Trophoblast cell (in vitro differentiated cells and primary cell): Measurements from ENCODE around the gene RANGAP1.

Experiments used
- DNase-seq, 2 donors: peaks; one replicate each; pipeline ENCODE4 v3.0.0-alpha.2; 2016
- H2AFZ ChIP-seq: 2 replicates; pipeline ENCODE4 v1.6.1; 2013; ENCODE audit warnings: low read length, moderate library complexity, mild to moderate bottlenecking; ENCODE audit not compliant: insufficient read depth, poor library complexity
- H2AK5ac ChIP-seq: 2 replicates; pipeline ENCODE4 v1.6.1; 2013; ENCODE audit warnings: mild to moderate bottlenecking, low read length
- H2BK120ac ChIP-seq: 2 replicates; pipeline ENCODE4 v1.6.1; 2013; ENCODE audit warnings: low read length, mild to moderate bottlenecking, moderate library complexity; ENCODE audit not compliant: insufficient read depth, poor library complexity
- H2BK12ac ChIP-seq: 2 replicates; pipeline ENCODE4 v1.6.1; 2013; ENCODE audit warnings: mild to moderate bottlenecking, low read length, moderate library complexity
- H2BK5ac ChIP-seq: 2 replicates; pipeline ENCODE4 v1.6.1; 2013; ENCODE audit warnings: low read length, low read depth, moderate library complexity, mild to moderate bottlenecking; ENCODE audit not compliant: poor library complexity
- H3K14ac ChIP-seq: 2 replicates; pipeline ENCODE4 v1.6.1; 2013; ENCODE audit warnings: mild to moderate bottlenecking, low read length
- H3K18ac ChIP-seq: 2 replicates; pipeline ENCODE4 v1.6.1; 2013; ENCODE audit warnings: mild to moderate bottlenecking, low read length
- H3K23ac ChIP-seq: 2 replicates; pipeline ENCODE4 v1.6.1; 2013; ENCODE audit warnings: low read length
- H3K27ac ChIP-seq: 2 replicates; pipeline ENCODE4 v1.5.1; 2013; ENCODE audit warnings: low read depth, mild to moderate bottlenecking, inconsistent platforms, low read length, moderate library complexity
- H3K27me3 ChIP-seq: 2 replicates; pipeline ENCODE4 v1.6.1; 2013; ENCODE audit warnings: inconsistent platforms, mild to moderate bottlenecking, low read length, moderate library complexity; ENCODE audit not compliant: insufficient read depth
- H3K36me3 ChIP-seq, 2 experiments: 1 replicate in 1 of 2; 2 replicates in 1 of 2; pipeline ENCODE4 v1.6.1; 2013; ENCODE audit warnings: low read length in 2 of 2, mild to moderate bottlenecking in 2 of 2, moderate library complexity in 1 of 2; ENCODE audit not compliant: insufficient read depth in 2 of 2, control insufficient read depth in 1 of 2
- H3K4ac ChIP-seq: 2 replicates; pipeline ENCODE4 v1.6.1; 2013; ENCODE audit warnings: low read depth, mild to moderate bottlenecking, low read length, moderate library complexity
- H3K4me1 ChIP-seq, 2 experiments: 1 replicate in 1 of 2; 2 replicates in 1 of 2; pipeline ENCODE4 v1.6.1; 2013; ENCODE audit warnings: low read length in 2 of 2, mild to moderate bottlenecking in 2 of 2, moderate library complexity in 1 of 2; ENCODE audit not compliant: insufficient read depth in 2 of 2, control insufficient read depth in 1 of 2
- H3K4me2 ChIP-seq: 2 replicates; pipeline ENCODE4 v1.6.1; 2013; ENCODE audit warnings: inconsistent platforms, mild to moderate bottlenecking, low read length, moderate library complexity
- H3K4me3 ChIP-seq: 2 replicates; pipeline ENCODE4 v1.5.1; 2013; ENCODE audit warnings: mild to moderate bottlenecking, low read depth, low read length, inconsistent platforms
- H3K79me1 ChIP-seq: one replicate; pipeline ENCODE4 v1.6.1; 2013; ENCODE audit warnings: low read length
- H3K79me2 ChIP-seq: 2 replicates; pipeline ENCODE4 v1.6.1; 2013; ENCODE audit warnings: low read length, mild to moderate bottlenecking; ENCODE audit not compliant: control insufficient read depth, insufficient read depth, poor library complexity
- H3K9ac ChIP-seq: 2 replicates; pipeline ENCODE4 v1.6.1; 2013; ENCODE audit warnings: mild to moderate bottlenecking, low read length
- H3K9me3 ChIP-seq: 2 replicates; pipeline ENCODE4 v1.6.1; 2013; ENCODE audit warnings: low read depth, mild to moderate bottlenecking, control low read depth, inconsistent platforms, low read length; ENCODE audit not compliant: insufficient read depth
- H4K12ac ChIP-seq: 2 replicates; pipeline ENCODE4 v1.6.1; 2013; ENCODE audit warnings: low read depth, mild to moderate bottlenecking, low read length, moderate library complexity
- H4K8ac ChIP-seq: 2 replicates; pipeline ENCODE4 v1.6.1; 2013; ENCODE audit warnings: low read depth, mild to moderate bottlenecking, low read length, moderate library complexity
- H4K91ac ChIP-seq: one replicate; pipeline ENCODE4 v1.6.1; 2013; ENCODE audit warnings: low read depth, mild to moderate bottlenecking, low read length, moderate library complexity
- WGBS: extraction: QIAGEN DNeasy Blood & Tissue Kit; methylation state at CpG from one replicate; pipeline ENCODE4 v1.1.7; 2013; ENCODE audit warnings: missing lambda C conversion rate; ENCODE audit not compliant: insufficient read length, insufficient coverage; ENCODE audit errors: extremely low coverage; 5-methylcytosine and 5-hydroxymethylcytosine counted together

Gene RANGAP1

DNA sequence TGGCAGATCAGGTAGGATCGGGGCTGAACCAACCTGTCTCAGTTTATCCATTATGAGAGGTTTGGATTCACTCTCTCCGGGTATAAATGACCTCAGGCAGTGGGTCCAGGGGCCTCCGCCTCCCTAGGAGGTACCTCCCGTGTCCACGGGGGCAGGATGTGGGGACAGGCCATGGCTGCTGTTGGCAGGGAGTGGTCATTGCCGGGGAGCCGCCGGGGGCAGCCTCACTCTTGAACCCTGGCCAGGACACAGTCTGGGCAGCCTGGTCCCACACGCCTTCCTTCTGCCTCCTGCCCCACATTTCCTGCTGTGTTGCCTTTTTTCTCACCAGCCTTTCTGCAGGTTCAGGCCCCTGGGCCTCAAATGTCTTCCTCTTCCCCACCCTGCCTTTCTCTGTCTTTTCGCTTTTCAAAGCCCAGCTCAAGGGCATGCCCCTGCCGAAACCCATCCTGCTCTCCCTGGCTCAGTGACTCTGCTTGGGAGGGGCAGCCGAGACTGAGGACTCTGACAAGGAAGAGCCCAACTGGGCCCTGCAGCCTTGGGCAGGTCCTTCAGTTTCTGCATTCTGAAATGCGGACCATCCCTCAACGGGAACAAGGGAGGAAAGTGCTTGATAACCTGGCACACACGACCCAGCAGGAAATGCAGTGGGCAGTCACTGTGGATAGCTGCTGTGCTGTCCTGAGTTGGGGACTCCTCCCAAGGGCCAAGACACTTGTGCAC lies 46.4 kb upstream of the RANGAP1 start:
- H4K91ac ChIP-seq = no peak overlapping the region
- H3K18ac ChIP-seq = peak overlapping the region; percentile 11
- H2BK5ac ChIP-seq = no peak overlapping the region
- peak overlapping the region; percentile 1 for H3K14ac ChIP-seq
- no peak overlapping the region for H3K4me3 ChIP-seq
- no peak overlapping the region for H2BK120ac ChIP-seq
- H3K9ac ChIP-seq = no peak overlapping the region
- WGBS = no CpG with 5 or more reads among the region's 15 CpGs
- H3K79me2 ChIP-seq = no peaks in the 10 kb centered on the region
- H2BK12ac ChIP-seq = no peak overlapping the region
- H3K4me2 ChIP-seq = no peak overlapping the region
- no peaks in the 10 kb centered on the region for H3K27me3 ChIP-seq
- H3K4me1 ChIP-seq = peaks cover 0 to 3% of the 10 kb centered on the region in 2 experiments
- DNase-seq = no peak
- H4K8ac ChIP-seq = no peak overlapping the region
- no peak overlapping the region for H2AFZ ChIP-seq
- no peak overlapping the region for H3K23ac ChIP-seq
- H3K79me1 ChIP-seq = no peaks in the 10 kb centered on the region
- H3K9me3 ChIP-seq = no peaks in the 10 kb centered on the region
- peaks cover 59% of the 10 kb centered on the region in 2 experiments for H3K36me3 ChIP-seq
- H3K4ac ChIP-seq = no peak overlapping the region
- no peak overlapping the region for H4K12ac ChIP-seq
- no peak overlapping the region for H2AK5ac ChIP-seq
- no peak overlapping the region for H3K27ac ChIP-seq

DNA sequence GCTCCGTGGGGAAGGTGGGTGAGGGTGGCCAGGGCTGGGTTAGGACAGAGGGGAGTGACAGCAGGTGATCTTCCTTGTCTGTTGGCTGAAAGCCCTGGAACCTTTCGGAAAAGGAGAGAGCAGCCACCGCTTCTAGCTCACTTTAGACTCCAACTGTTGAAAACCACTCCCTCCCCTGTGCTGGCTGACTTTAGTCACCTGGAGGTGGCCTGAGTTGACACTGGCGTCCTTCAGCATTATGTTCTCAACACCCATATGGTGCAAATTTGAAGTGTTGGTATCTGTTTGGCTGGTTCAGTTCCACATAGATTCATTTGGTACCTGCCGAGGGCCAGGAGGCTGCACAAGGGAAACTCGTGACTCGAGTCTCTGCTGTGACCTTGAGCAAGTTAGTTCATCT lies 44.2 kb upstream of the RANGAP1 start:
- no peak overlapping the region for H4K12ac ChIP-seq
- no peaks in the 10 kb centered on the region for H3K79me1 ChIP-seq
- H3K4me2 ChIP-seq = no peak overlapping the region
- no CpG with 5 or more reads among the region's 7 CpGs for WGBS
- H3K27me3 ChIP-seq = no peaks in the 10 kb centered on the region
- H3K27ac ChIP-seq = no peak overlapping the region
- no peak overlapping the region for H2AK5ac ChIP-seq
- DNase-seq = no peak
- H3K36me3 ChIP-seq = peaks cover 67 to 70% of the 10 kb centered on the region in 2 experiments
- no peak overlapping the region for H3K18ac ChIP-seq
- no peak overlapping the region for H3K23ac ChIP-seq
- no peak overlapping the region for H4K91ac ChIP-seq
- no peaks in the 10 kb centered on the region for H3K79me2 ChIP-seq
- H3K14ac ChIP-seq = no peak overlapping the region
- no peak overlapping the region for H2BK12ac ChIP-seq
- no peak overlapping the region for H2BK120ac ChIP-seq
- no peak overlapping the region for H3K9ac ChIP-seq
- H3K4me1 ChIP-seq = peaks cover 0 to 4% of the 10 kb centered on the region in 2 experiments
- no peak overlapping the region for H2BK5ac ChIP-seq
- no peak overlapping the region for H4K8ac ChIP-seq
- H3K4ac ChIP-seq = no peak overlapping the region
- no peak overlapping the region for H2AFZ ChIP-seq
- no peaks in the 10 kb centered on the region for H3K9me3 ChIP-seq
- no peak overlapping the region for H3K4me3 ChIP-seq

DNA sequence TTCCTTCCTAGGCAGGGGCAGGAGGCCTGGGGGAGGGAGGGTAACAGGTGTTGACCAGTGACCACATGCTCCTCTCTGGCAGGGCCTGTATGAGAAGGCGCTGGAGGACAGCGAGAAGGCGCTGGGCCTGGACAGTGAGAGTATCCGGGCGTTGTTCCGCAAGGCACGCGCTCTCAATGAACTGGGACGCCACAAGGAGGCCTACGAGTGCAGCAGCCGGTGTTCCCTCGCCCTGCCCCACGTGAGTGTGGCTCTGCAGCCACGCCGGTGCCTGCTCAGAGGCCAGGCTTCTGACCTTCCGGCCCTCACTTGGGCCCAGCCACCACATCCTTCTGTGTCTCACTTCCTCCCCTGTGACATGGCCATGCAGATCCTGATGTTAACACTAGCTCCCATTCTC lies 41.1 kb upstream of the RANGAP1 start:
- H3K18ac ChIP-seq = no peak overlapping the region
- H3K4me2 ChIP-seq = no peak overlapping the region
- H3K23ac ChIP-seq = no peak overlapping the region
- no peak overlapping the region for H4K12ac ChIP-seq
- no peak overlapping the region for H3K14ac ChIP-seq
- H3K36me3 ChIP-seq = peaks cover 64 to 66% of the 10 kb centered on the region in 2 experiments
- H3K4ac ChIP-seq = no peak overlapping the region
- H2AFZ ChIP-seq = no peak overlapping the region
- H3K9me3 ChIP-seq = no peaks in the 10 kb centered on the region
- no peak overlapping the region for H2BK120ac ChIP-seq
- H2BK12ac ChIP-seq = no peak overlapping the region
- no peak overlapping the region for H4K8ac ChIP-seq
- no peak overlapping the region for H2BK5ac ChIP-seq
- H4K91ac ChIP-seq = no peak overlapping the region
- H3K79me2 ChIP-seq = peaks cover 4% of the 10 kb centered on the region
- DNase-seq = no peak
- peaks cover 10 to 12% of the 10 kb centered on the region in 2 experiments for H3K4me1 ChIP-seq
- H2AK5ac ChIP-seq = no peak overlapping the region
- WGBS = no CpG with 5 or more reads among the region's 16 CpGs
- H3K4me3 ChIP-seq = no peak overlapping the region
- no peak overlapping the region for H3K27ac ChIP-seq
- no peaks in the 10 kb centered on the region for H3K79me1 ChIP-seq
- H3K27me3 ChIP-seq = no peaks in the 10 kb centered on the region
- H3K9ac ChIP-seq = no peak overlapping the region

DNA sequence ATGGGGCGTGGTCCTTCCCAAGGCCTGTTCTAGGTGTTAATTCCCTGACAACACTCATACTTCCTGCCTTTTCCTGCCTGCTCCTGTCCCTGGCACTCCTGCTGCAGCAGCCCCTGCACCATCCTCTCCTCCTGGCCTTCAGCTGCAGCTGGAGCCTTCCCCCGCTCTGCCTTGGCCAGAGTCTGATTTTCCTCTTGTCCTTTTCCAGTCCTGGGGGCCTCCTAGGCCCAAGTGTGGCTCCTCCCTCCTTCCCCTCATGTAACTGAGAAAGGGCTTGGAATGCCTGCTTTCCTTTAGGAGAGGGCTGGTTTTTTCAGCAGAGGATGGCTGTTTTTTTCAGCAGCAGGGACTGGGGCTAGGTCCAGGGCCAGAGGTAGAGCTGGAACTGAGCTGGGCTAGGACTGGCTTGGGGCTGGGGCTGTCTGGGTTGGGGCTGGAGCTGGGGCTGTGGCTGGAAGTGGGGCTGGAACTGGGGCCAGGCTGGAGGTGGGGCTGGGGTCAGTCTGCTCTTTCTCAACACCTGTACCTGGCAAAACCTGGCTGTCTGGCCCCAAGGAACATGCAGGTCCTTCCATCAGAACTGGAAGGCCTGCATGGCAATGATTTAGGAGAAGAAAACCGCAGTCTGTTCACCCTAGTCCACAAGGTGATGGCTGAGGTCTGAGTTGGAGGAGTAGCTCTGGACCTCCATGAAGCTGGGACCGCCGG lies 39.0 kb upstream of the RANGAP1 start:
- Histone ChIP-seq H4K8ac (no peak overlapping the region), H4K12ac (peak overlapping the region; percentile 37), H3K27ac (peak overlapping the region; percentile 20), H3K36me3 (peaks cover 60 to 62% of the 10 kb centered on the region in 2 experiments), H2BK12ac (peak overlapping the region; percentile 10), H3K4ac (no peak overlapping the region), H3K79me2 (peaks cover 4% of the 10 kb centered on the region), H4K91ac (no peak overlapping the region), H3K9ac (no peak overlapping the region), H3K4me2 (no peak overlapping the region), H2AK5ac (no peak overlapping the region), H3K18ac (peak overlapping the region; percentile 2), H2AFZ (no peak overlapping the region), H3K27me3 (no peaks in the 10 kb centered on the region), H3K4me3 (no peak overlapping the region), H3K9me3 (no peaks in the 10 kb centered on the region), H2BK120ac (no peak overlapping the region), H3K14ac (peak overlapping the region; percentile 1), H3K4me1 (peaks cover 10 to 12% of the 10 kb centered on the region in 2 experiments), H3K23ac (no peak overlapping the region), H2BK5ac (no peak overlapping the region), H3K79me1 (no peaks in the 10 kb centered on the region)
- DNase-seq = no peak
- whole genome bisulfite sequencing = no CpG with 5 or more reads among the region's 5 CpGs
